H1 (cell line): ENCODE results near the gene EFCAB6. TPM values are rescaled to one million over a fixed set of nuclear protein-coding genes. Genes with fewer than 3 reads are reported as not detected.

Experiments used
- CHD7 ChIP-seq: fragments of 300-600 bp; sonication (generic); IDR thresholded peaks from 2 replicates; pipeline ENCODE4 v1.7.1; 2012; ENCODE audit warnings: low read length, moderate library complexity, mild to moderate bottlenecking, inconsistent platforms; ENCODE audit not compliant: insufficient replicate concordance
- polyA plus RNA-seq, 7 experiments: library from polyadenylated mRNA; depleted of rRNA in 3 of 7; stranded (reverse) in 5 of 7; unstranded in 2 of 7; fragments of >200 nt in 5 of 7; fragments of 200-250 nt in 2 of 7; gene quantifications; 1 replicate in 5 of 7; 2 replicates in 1 of 7; 4 replicates in 1 of 7; pipeline versions ENCODE4 v1.2.1 to v1.2.3, GENCODE V29; 2011 to 2013; ENCODE audit warnings: missing spikeins in 2 of 7, mixed read lengths in 2 of 7
- total RNA-seq: library from RNA; stranded (reverse); fragmentation: NEBNext Ultra II Directional; extraction: Animal tissue kit (Norgen Biotek cat#: 25700); gene quantifications from 2 replicates; pipeline ENCODE4 v1.2.1, GENCODE V29; 2021

EFCAB6 gene
- total and polyA plus RNA-seq, 2 of the 8 experiments (the other 6 are each of a cell fraction or from before 2014, with no cell fraction given): 0.32 to 1.7 TPM

- no peak for TF ChIP-seq CHD7
Observed at GRCh38 chr22:43542681-43543521, 269.2 kb downstream of the EFCAB6 start (continued).
